WERI-Rb-1 (cell line): Measurements from ENCODE around the gene COPS4.
A peak's percentile ranks its signal among the peaks of the same experiment; 100 is the strongest.
"Not testable (repeated sequence)": the region's sequence is repeated elsewhere in the genome, so short reads cannot be mapped to it uniquely, and the experiment has no call there.

Source experiments
- DNase-seq: peaks from one replicate; pipeline ENCODE4 v3.0.0-alpha.2; 2020
- H3K27ac ChIP-seq: fragments of 250-450 bp; sonication (Bioruptor Pico); 2 replicates; pipeline ENCODE4 v1.5.1; 2020; ENCODE audit warnings: mild to moderate bottlenecking, moderate library complexity
- H3K27me3 ChIP-seq: fragments of 250-450 bp; sonication (Bioruptor Pico); 2 replicates; pipeline ENCODE4 v1.5.1; 2021; ENCODE audit warnings: mild to moderate bottlenecking, low read depth, moderate library complexity; ENCODE audit not compliant: insufficient read depth, severe bottlenecking
- H3K36me3 ChIP-seq: fragments of 250-450 bp; sonication (Bioruptor Pico); 2 replicates; pipeline ENCODE4 v1.5.1; 2020; ENCODE audit warnings: mild to moderate bottlenecking, moderate library complexity
- H3K4me3 ChIP-seq: 2 replicates; pipeline ENCODE4 v1.5.1; 2011; ENCODE audit warnings: low read depth, mild to moderate bottlenecking, control low read depth, low read length
- H3K9me3 ChIP-seq: fragments of 250-450 bp; sonication (Bioruptor Pico); 2 replicates; pipeline ENCODE4 v1.5.1; 2021; ENCODE audit warnings: mild to moderate bottlenecking, moderate library complexity; ENCODE audit not compliant: severe bottlenecking
- TF ChIP-seq, protein P1 (sequence below): IDR thresholded peaks from 2 replicates; pipeline ENCODE4 v1.5.1; 2011; ENCODE audit warnings: low read depth, mild to moderate bottlenecking, control low read depth, inconsistent platforms, low read length

COPS4 gene

DNA sequence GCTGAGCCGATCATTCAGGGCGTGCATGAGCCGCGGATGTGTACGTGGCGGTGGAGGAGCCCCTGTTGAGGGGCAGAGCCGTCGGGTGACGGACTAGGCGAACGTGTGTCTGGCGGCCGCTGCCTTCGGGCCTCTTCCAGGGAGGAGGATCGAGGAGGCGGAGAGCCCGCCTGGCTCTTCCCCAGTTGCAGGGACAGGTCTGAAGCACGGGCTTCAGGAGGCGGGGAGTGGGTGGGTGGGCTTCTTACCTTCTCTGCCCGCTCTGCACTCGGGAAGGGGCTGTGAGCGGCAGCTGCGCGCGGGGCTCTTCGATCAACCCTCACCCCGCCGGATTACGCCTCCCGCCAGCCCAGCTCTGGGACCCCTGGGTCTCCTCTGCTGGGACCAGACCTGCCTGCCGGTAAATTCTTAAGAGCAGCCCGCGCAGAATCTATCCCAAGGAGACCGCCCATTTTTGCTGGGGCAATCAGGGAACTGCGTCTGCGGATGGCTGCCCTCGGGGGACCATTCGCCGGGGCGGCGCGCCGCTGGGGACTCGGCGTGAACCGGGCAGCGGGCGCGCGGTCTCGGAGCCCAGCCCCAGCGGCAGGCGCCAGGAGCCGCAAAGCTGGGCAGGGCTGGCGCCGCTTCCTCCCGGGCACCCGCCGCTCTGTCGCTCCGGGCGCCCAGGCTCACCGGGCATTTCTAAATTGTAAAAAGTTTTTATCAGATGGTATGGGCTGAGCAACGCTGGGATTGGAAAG is 74.7 kb downstream of the COPS4 start:
- Histone ChIP-seq H3K27ac (peak overlapping the region; percentile 89), H3K27me3 (no peaks in the 10 kb centered on the region), H3K4me3 (peak overlapping the region; percentile 77), H3K9me3 (no peaks in the 10 kb centered on the region), H3K36me3 (no peaks in the 10 kb centered on the region)
- TF ChIP-seq, protein P1, sequence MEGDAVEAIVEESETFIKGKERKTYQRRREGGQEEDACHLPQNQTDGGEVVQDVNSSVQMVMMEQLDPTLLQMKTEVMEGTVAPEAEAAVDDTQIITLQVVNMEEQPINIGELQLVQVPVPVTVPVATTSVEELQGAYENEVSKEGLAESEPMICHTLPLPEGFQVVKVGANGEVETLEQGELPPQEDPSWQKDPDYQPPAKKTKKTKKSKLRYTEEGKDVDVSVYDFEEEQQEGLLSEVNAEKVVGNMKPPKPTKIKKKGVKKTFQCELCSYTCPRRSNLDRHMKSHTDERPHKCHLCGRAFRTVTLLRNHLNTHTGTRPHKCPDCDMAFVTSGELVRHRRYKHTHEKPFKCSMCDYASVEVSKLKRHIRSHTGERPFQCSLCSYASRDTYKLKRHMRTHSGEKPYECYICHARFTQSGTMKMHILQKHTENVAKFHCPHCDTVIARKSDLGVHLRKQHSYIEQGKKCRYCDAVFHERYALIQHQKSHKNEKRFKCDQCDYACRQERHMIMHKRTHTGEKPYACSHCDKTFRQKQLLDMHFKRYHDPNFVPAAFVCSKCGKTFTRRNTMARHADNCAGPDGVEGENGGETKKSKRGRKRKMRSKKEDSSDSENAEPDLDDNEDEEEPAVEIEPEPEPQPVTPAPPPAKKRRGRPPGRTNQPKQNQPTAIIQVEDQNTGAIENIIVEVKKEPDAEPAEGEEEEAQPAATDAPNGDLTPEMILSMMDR: no peak
- DNase-seq: peak; percentile 72

DNA sequence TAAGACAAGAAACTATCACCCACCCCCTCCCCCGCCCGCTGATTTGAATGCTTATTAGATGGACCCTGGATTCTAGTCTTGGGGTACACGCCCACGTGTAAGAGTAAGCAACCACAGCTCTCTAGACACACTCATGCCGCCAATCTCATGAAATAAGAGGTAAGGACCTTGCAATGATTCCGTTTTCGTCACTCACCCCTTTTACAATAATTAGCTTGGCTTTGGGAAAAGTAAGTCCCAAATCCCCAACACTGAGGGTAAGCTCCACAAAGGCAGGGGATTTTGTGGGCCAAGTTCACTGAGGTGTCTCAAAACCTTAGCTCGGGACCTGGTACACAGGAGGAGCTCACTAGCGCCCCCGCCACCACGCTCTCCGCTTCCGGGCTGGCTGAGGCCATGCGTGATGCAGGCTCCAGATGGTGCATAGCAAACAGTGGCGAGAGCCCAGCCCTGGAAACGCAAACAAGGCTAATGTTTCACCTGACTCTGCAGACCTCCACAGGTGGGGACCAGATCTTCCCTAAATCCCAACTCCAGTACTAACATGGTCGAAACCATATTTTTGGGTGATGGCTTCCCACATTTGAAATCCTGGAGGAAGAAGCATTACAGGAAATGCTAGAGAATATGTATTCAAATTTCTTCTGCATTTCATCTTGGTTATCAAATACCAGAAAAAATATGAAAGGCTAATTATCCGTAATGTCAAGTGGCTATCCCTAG is 75.4 kb downstream of the COPS4 start:
- Histone ChIP-seq H3K36me3 (no peaks in the 10 kb centered on the region), H3K4me3 (peak overlapping the region; percentile 77), H3K27me3 (no peaks in the 10 kb centered on the region), H3K27ac (peak overlapping the region; percentile 89), H3K9me3 (no peaks in the 10 kb centered on the region)
- TF ChIP-seq, protein P1: peak; percentile 87
- peak; percentile 96 for DNase-seq

DNA sequence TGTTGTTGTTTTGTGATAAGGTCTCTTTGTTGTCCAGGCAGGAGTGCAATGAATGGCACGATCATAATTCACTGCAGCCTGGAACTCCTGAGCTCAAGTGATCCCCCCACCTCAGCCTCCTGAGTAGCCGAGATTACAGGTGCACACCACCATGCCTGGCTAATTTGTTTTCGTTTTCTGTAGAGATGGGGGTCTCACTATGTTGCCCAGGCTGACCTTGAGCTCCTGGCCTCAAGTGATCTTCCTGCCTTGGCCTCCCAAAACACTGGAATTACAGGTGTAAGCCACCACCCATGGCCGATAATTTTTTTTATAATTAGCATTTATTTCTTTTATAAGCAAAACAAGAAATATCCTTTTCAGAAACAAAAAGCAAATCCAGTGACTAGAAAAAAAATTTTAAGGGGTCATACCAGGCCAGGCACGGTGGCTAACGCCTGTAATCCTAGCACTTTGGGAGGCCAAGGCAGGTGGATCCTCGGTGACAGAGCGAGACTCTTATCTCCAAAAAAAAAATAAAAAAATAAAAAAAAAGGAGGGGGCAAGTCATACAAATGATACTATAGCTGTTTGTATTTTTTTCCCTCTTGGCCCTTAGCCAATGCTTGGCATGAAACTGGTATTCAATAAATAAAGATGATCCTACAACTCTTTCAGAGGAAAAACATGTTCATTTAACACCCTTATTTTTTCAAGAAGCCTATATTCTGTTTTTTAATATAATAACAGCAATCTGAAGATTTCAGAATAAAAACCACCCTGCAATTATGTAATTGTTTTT is 76.2 kb downstream of the COPS4 start:
- no peak for DNase-seq

DNA sequence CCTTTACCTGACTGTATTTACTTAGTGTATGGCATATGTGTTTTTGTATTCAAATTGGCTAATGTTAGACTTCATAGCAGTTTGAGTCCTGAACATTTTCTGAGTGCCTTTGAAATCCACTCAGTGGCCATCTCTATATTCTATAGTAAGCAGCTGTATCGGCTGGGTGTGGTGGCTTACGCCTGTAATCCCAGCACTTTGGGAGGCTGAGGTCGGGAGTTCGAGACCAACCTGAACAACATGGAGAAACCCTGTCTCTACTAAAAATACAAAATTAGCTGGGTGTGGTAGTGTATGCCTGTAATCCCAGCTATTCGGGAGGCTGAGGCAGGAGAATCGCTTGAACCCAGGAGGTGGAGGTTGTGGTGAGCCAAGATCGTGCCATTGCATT is 76.8 kb downstream of the COPS4 start:
- DNase-seq, H3K4me3 ChIP-seq, H3K36me3 ChIP-seq, H3K9me3 ChIP-seq, H3K27ac ChIP-seq, H3K27me3 ChIP-seq: not testable (repeated sequence)

More for the DNA sequence above, 76.2 kb downstream of the COPS4 start:
- H3K27ac ChIP-seq: peak overlapping the region; percentile 89
- no peaks in the 10 kb centered on the region for H3K27me3 ChIP-seq
- no peaks in the 10 kb centered on the region for H3K36me3 ChIP-seq
- TF ChIP-seq, protein P1: no peak
- no peaks in the 10 kb centered on the region for H3K9me3 ChIP-seq
- H3K4me3 ChIP-seq: no peak overlapping the region

DNA sequence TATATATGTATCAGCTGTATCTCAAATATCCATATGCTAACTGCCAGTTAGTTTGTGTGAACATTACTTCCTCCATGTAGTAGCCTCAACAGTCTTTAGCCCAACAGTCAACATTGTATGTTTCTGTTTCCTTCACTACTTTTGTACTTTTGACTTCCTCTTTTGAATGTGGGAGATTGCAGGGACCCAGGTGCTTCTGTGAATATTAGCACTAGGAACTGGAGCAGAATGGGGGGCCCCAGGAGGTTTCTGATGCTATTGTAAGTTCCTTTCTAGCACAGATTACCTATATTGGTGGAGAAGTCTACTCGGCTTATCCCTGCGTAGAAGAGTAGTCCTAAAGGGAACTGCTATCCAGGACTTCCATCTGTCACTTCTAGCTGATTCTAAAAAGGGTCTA is 77.2 kb downstream of the COPS4 start:
- Histone ChIP-seq H3K27ac (no peak overlapping the region), H3K4me3 (no peak overlapping the region), H3K9me3 (no peaks in the 10 kb centered on the region), H3K36me3 (no peaks in the 10 kb centered on the region), H3K27me3 (no peaks in the 10 kb centered on the region)
- no peak for DNase-seq
- TF ChIP-seq, protein P1: no peak
